ENCODE data around the gene ARSB.
"Not testable (repeated sequence)": the region's sequence is repeated elsewhere in the genome, so short reads cannot be mapped to it uniquely, and the experiment has no call there.

Gene ARSB

GRCh38 chr5:78929833-78930232 lies 55.3 kb downstream of the ARSB start:
- no peak for DNase-seq

GRCh38 chr5:78927657-78928282 lies 57.3 kb downstream of the ARSB start:
- no peak for DNase-seq

- no peak for DNase-seq
Measured at GRCh38 chr5:78926252-78926651, 58.9 kb downstream of the ARSB start.

- no peak for DNase-seq
Measured at GRCh38 chr5:78925129-78925876, 59.8 kb downstream of the ARSB start.

GRCh38 chr5:78923622-78923970 lies 61.5 kb downstream of the ARSB start:
- no peak for DNase-seq

GRCh38 chr5:78922879-78923621 lies 62.1 kb downstream of the ARSB start:
- DNase-seq: no peak

- no peak for DNase-seq
Measured at GRCh38 chr5:78920604-78921003, 64.5 kb downstream of the ARSB start.

- no peak for DNase-seq
Measured at GRCh38 chr5:78919796-78920195, 65.3 kb downstream of the ARSB start.

GRCh38 chr5:78916044-78916443 lies 69.1 kb downstream of the ARSB start:
- no peak for DNase-seq

GRCh38 chr5:78915170-78915569 lies 69.9 kb downstream of the ARSB start:
- no peak for DNase-seq

- DNase-seq: no peak
Measured at GRCh38 chr5:78912811-78913210, 72.3 kb downstream of the ARSB start.

- no peak for DNase-seq
Measured at GRCh38 chr5:78912085-78912771, 72.9 kb downstream of the ARSB start.

- not testable (repeated sequence) for DNase-seq
Measured at GRCh38 chr5:78909224-78909983, 75.7 kb downstream of the ARSB start.

- no peak for DNase-seq
Measured at GRCh38 chr5:78908173-78909061, 76.7 kb downstream of the ARSB start.

- no peak for DNase-seq
Measured at GRCh38 chr5:78907255-78907891, 77.7 kb downstream of the ARSB start.

- no peak for DNase-seq
Measured at GRCh38 chr5:78905084-78905938, 79.8 kb downstream of the ARSB start.

- no peak for DNase-seq
Measured at GRCh38 chr5:78903861-78904260, 81.2 kb downstream of the ARSB start.

- no peak for DNase-seq
Measured at GRCh38 chr5:78903353-78903752, 81.8 kb downstream of the ARSB start.

- DNase-seq: peak in 1 of 2 experiments; percentile 24
Measured at GRCh38 chr5:78899922-78900362, 85.2 kb downstream of the ARSB start.

GRCh38 chr5:78896132-78896531 lies 89.0 kb downstream of the ARSB start:
- no peak for DNase-seq
